ENCODE data around the gene IGF2BP3.
"Not testable (repeated sequence)": the region's sequence is repeated elsewhere in the genome, so short reads cannot be mapped to it uniquely, and the experiment has no call there.

IGF2BP3 gene

GRCh38 chr7:23405240-23405618 is 65.1 kb downstream of the IGF2BP3 start:
- TF ChIP-seq CTCF (IDR thresholded peaks at IDR 0.05; ENCODE audit: insufficient read depth, low read depth, low read length, missing control alignments) = no peak
- DNase-seq (ENCODE audit: low read depth) = no peak
- H3K4me3 ChIP-seq (ENCODE audit: low read depth, low read length) = no peak overlapping the region

- no peak overlapping the region for H3K4me3 ChIP-seq (ENCODE audit: low read depth, low read length)
- no peak for TF ChIP-seq CTCF (IDR thresholded peaks at IDR 0.05; ENCODE audit: insufficient read depth, low read depth, low read length, missing control alignments)
- DNase-seq (ENCODE audit: low read depth) = no peak
Observed at GRCh38 chr7:23404546-23405239, 65.6 kb downstream of the IGF2BP3 start.

GRCh38 chr7:23403970-23404369 is 66.3 kb downstream of the IGF2BP3 start:
- no peak for DNase-seq (ENCODE audit: low read depth)
- no peak for TF ChIP-seq CTCF (IDR thresholded peaks at IDR 0.05; ENCODE audit: insufficient read depth, low read depth, low read length, missing control alignments)

GRCh38 chr7:23398090-23398489 is 72.2 kb downstream of the IGF2BP3 start:
- not testable (repeated sequence) for DNase-seq (ENCODE audit: low read depth); H3K4me3 ChIP-seq (ENCODE audit: low read depth, low read length)

More at GRCh38 chr7:23403970-23404369, 66.3 kb downstream of the IGF2BP3 start:
- no peak overlapping the region for H3K4me3 ChIP-seq (ENCODE audit: low read depth, low read length)

- DNase-seq (ENCODE audit: low read depth) = no peak
- TF ChIP-seq CTCF (IDR thresholded peaks at IDR 0.05; ENCODE audit: insufficient read depth, low read depth, low read length, missing control alignments) = no peak
- H3K4me3 ChIP-seq (ENCODE audit: low read depth, low read length) = no peak overlapping the region
Observed at GRCh38 chr7:23397241-23397640, 73.0 kb downstream of the IGF2BP3 start.

GRCh38 chr7:23396222-23397015 is 73.9 kb downstream of the IGF2BP3 start:
- H3K4me3 ChIP-seq (ENCODE audit: low read depth, low read length) = no peak overlapping the region
- DNase-seq (ENCODE audit: low read depth) = no peak
- TF ChIP-seq CTCF (IDR thresholded peaks at IDR 0.05; ENCODE audit: insufficient read depth, low read depth, low read length, missing control alignments) = no peak

- no peak for TF ChIP-seq CTCF (IDR thresholded peaks at IDR 0.05; ENCODE audit: insufficient read depth, low read depth, low read length, missing control alignments)
- no peak overlapping the region for H3K4me3 ChIP-seq (ENCODE audit: low read depth, low read length)
Observed at GRCh38 chr7:23394488-23395171, 75.7 kb downstream of the IGF2BP3 start.

More at GRCh38 chr7:23394488-23395171, 75.7 kb downstream of the IGF2BP3 start:
- no peak for DNase-seq (ENCODE audit: low read depth)

All from GM12865 (cell line).